NCI-H82 treated with DMSO at 0.1 percent for 48 hours (cell line): Measurements from ENCODE around the gene ADRM1.

Experiments
- DNase-seq: peaks from one replicate; lab custom pipeline; 2025; ENCODE audit not compliant: unreplicated experiment; lab: John Stamatoyannopoulos, UW

Gene ADRM1

GRCh38 chr20:62297449-62298227 lies 5.2 kb upstream of the ADRM1 start:
- DNase-seq: no peak

- no peak for DNase-seq
Measured at GRCh38 chr20:62298577-62299249, 4.1 kb upstream of the ADRM1 start.

- DNase-seq: no peak
Measured at GRCh38 chr20:62299666-62300236, 3.0 kb upstream of the ADRM1 start.

GRCh38 chr20:62300319-62300718 lies 2.5 kb upstream of the ADRM1 start:
- DNase-seq: no peak

- no peak for DNase-seq
Measured at GRCh38 chr20:62301111-62301668, 1.6 kb upstream of the ADRM1 start.

- peak; percentile 97 for DNase-seq
Measured at GRCh38 chr20:62301773-62302340, 940 bp upstream of the ADRM1 start.

GRCh38 chr20:62303062-62303339 lies 204 bp downstream of the ADRM1 start:
- no peak for DNase-seq

- no peak for DNase-seq
Measured at GRCh38 chr20:62303340-62304226, 786 bp downstream of the ADRM1 start.

GRCh38 chr20:62304331-62305148 lies 1.7 kb downstream of the ADRM1 start:
- DNase-seq: no peak

GRCh38 chr20:62305149-62305764 lies 2.5 kb downstream of the ADRM1 start:
- DNase-seq: no peak

GRCh38 chr20:62305765-62306413 lies 3.1 kb downstream of the ADRM1 start:
- no peak for DNase-seq

GRCh38 chr20:62306414-62307187 lies 3.8 kb downstream of the ADRM1 start:
- DNase-seq: no peak

GRCh38 chr20:62307226-62308101 lies 4.7 kb downstream of the ADRM1 start:
- no peak for DNase-seq

- no peak for DNase-seq
Measured at GRCh38 chr20:62308102-62308822, 5.5 kb downstream of the ADRM1 start.

GRCh38 chr20:62309198-62309944 lies 6.6 kb downstream of the ADRM1 start:
- no peak for DNase-seq
